ENCODE measurements around the gene CHST12.

CHST12 gene

GRCh38 chr7:2476298-2476697 lies 72.9 kb downstream of the CHST12 start, which contains the start of gene GRIFIN:
TSS of gene GRIFIN (minus strand) at chr7:2476398. CDS start at chr7:2476383, 15 bp downstream.
- no peak for TF ChIP-seq CTCF (IDR thresholded peaks at IDR 0.05; ENCODE audit: insufficient read depth, low read depth, low read length, missing control alignments)
- DNase-seq (ENCODE audit: low read depth) = no peak
- no peak within 1 kb of the TSS for H3K4me3 ChIP-seq (ENCODE audit: low read length)

GRCh38 chr7:2476776-2477446 lies 73.5 kb downstream of the CHST12 start:
- TF ChIP-seq CTCF (IDR thresholded peaks at IDR 0.05; ENCODE audit: insufficient read depth, low read depth, low read length, missing control alignments) = no peak
- no peak for DNase-seq (ENCODE audit: low read depth)
- no peak overlapping the region for H3K4me3 ChIP-seq (ENCODE audit: low read length)

GRCh38 chr7:2477447-2478398 lies 74.3 kb downstream of the CHST12 start:
- peak; percentile 47 for DNase-seq (ENCODE audit: low read depth)
- H3K4me3 ChIP-seq (ENCODE audit: low read length) = no peak overlapping the region
- peak; percentile 55 for TF ChIP-seq CTCF (IDR thresholded peaks at IDR 0.05; ENCODE audit: insufficient read depth, low read depth, low read length, missing control alignments)

GRCh38 chr7:2478399-2478785 lies 75.0 kb downstream of the CHST12 start:
- no peak overlapping the region for H3K4me3 ChIP-seq (ENCODE audit: low read length)
- TF ChIP-seq CTCF (IDR thresholded peaks at IDR 0.05; ENCODE audit: insufficient read depth, low read depth, low read length, missing control alignments) = no peak
- no peak for DNase-seq (ENCODE audit: low read depth)

GRCh38 chr7:2478800-2479199 lies 75.4 kb downstream of the CHST12 start:
- no peak overlapping the region for H3K4me3 ChIP-seq (ENCODE audit: low read length)
- TF ChIP-seq CTCF (IDR thresholded peaks at IDR 0.05; ENCODE audit: insufficient read depth, low read depth, low read length, missing control alignments) = no peak

GRCh38 chr7:2479276-2480069 lies 76.1 kb downstream of the CHST12 start:
- H3K4me3 ChIP-seq (ENCODE audit: low read length) = no peak overlapping the region
- DNase-seq (ENCODE audit: low read depth) = no peak
- TF ChIP-seq CTCF (IDR thresholded peaks at IDR 0.05; ENCODE audit: insufficient read depth, low read depth, low read length, missing control alignments) = no peak

More at GRCh38 chr7:2478800-2479199, 75.4 kb downstream of the CHST12 start:
- no peak for DNase-seq (ENCODE audit: low read depth)

Measured in epithelial cell of esophagus (primary cell).